ENCODE data around the gene GABRQ.

DNA sequence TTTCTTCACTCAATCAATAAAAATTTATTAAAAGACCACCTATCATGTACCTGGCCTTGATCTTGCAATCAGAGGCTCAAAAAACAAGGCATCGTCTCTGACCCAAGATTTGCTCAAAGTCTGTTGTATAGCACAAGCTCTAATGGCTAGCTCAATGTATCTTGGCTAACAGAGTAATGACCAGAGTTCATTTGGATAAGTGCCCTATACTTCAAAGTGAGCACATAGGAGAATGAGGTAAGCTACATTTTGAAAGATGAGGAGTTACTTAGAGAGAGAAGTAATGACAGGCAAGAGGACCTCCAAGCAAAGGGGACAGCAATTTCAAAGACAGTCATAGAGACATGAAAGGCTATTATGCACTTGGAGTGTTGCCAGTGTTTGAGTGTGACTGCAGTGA is 22.9 kb upstream of the GABRQ start:
- TF ChIP-seq, protein P1, sequence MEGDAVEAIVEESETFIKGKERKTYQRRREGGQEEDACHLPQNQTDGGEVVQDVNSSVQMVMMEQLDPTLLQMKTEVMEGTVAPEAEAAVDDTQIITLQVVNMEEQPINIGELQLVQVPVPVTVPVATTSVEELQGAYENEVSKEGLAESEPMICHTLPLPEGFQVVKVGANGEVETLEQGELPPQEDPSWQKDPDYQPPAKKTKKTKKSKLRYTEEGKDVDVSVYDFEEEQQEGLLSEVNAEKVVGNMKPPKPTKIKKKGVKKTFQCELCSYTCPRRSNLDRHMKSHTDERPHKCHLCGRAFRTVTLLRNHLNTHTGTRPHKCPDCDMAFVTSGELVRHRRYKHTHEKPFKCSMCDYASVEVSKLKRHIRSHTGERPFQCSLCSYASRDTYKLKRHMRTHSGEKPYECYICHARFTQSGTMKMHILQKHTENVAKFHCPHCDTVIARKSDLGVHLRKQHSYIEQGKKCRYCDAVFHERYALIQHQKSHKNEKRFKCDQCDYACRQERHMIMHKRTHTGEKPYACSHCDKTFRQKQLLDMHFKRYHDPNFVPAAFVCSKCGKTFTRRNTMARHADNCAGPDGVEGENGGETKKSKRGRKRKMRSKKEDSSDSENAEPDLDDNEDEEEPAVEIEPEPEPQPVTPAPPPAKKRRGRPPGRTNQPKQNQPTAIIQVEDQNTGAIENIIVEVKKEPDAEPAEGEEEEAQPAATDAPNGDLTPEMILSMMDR (conservative IDR thresholded peaks at IDR 0.05 in 1 of 2, IDR thresholded peaks at IDR 0.05 in 1 of 2; ENCODE audit: low read depth in 1 of 2, low read length in 2 of 2) = no peak
- no peak for TF ChIP-seq EZH2 (IDR thresholded peaks at IDR 0.05; ENCODE audit: low read length, missing control alignments)

Measured in fibroblast of lung (primary cell).